ENCODE measurements around the gene ULBP1.

GRCh38 chr6:149939356-149939648 lies 24.4 kb upstream of the ULBP1 start:
- TF ChIP-seq CTCF (IDR thresholded peaks at IDR 0.05; ENCODE audit: low read length) (no peak), EZH2 (IDR thresholded peaks at IDR 0.05; ENCODE audit: borderline replicate concordance, low read length) (no peak)

Measured in OCI-LY1 (cell line).